C4-2B (cell line): Measurements from ENCODE around the gene CHDH.

ENCODE experiments used
- H3K27ac ChIP-seq: fragments of 450-650 bp; 2 replicates; pipeline ENCODE4 v1.5.1; 2017
- CTCF ChIP-seq: fragments of 450-650 bp; conservative IDR thresholded peaks from 2 replicates; pipeline ENCODE4 v1.5.1; 2017; ENCODE audit warnings: mild to moderate bottlenecking
- ZFX ChIP-seq: fragments of 450-650 bp; IDR thresholded peaks from 2 replicates; pipeline ENCODE4 v1.6.1; 2017

The CHDH gene

GRCh38 chr3:53849916-53850315 lies 3.7 kb upstream of the CHDH start:
- H3K27ac ChIP-seq, result no peak overlapping the region
- TF ChIP-seq CTCF, result no peak
- no peak for TF ChIP-seq ZFX

- no peak for TF ChIP-seq CTCF
- no peak for TF ChIP-seq ZFX
- H3K27ac ChIP-seq, result peak overlapping the region; percentile 94
Measured at GRCh38 chr3:53846851-53847155, 584 bp upstream of the CHDH start.

GRCh38 chr3:53845881-53846133 lies 412 bp downstream of the CHDH start:
- TF ChIP-seq ZFX (peak; percentile 81; the same call in 1 of the 2 replicates), CTCF (peak; percentile 43)

GRCh38 chr3:53845103-53845880 lies 927 bp downstream of the CHDH start:
- H3K27ac ChIP-seq, result peak overlapping the region; percentile 94
- no peak for TF ChIP-seq ZFX
- TF ChIP-seq CTCF, result peak; percentile 68

More at GRCh38 chr3:53845881-53846133, 412 bp downstream of the CHDH start:
- H3K27ac ChIP-seq, result peak overlapping the region; percentile 94

- H3K27ac ChIP-seq, result peak overlapping the region; percentile 94
- no peak for TF ChIP-seq CTCF
- TF ChIP-seq ZFX, result no peak
Measured at GRCh38 chr3:53844262-53845102, 1.7 kb downstream of the CHDH start.

GRCh38 chr3:53843195-53844177 lies 2.7 kb downstream of the CHDH start:
- peak overlapping the region; percentile 94; the same call in 1 of the 2 replicates for H3K27ac ChIP-seq
- TF ChIP-seq ZFX (no peak), CTCF (no peak)
